HepG2 (cell line): Measurements from ENCODE around the gene DNAJC30. TPM values are rescaled to one million over a fixed set of nuclear protein-coding genes. Genes with fewer than 3 reads are reported as not detected.

ENCODE experiments used
- ATAC-seq: fragments of 200-7000 bp; cut with Tn5 transposase; 3 replicates; pipeline ENCODE4 v1.9.1; 2020; ENCODE audit warnings: mild to moderate bottlenecking, moderate library complexity
- BruUV-seq: library from RNA; stranded (reverse); fragments of 400-500 nt; replicated peaks from 2 replicates; lab custom pipeline; 2021; lab: Mats Ljungman, UMichigan
- CTCF ChIA-PET: fragments of 300-600 bp; formaldehyde crosslinking; extraction: SDS; loops from one replicate; lab custom pipeline; 2021; ENCODE audit warnings: low total read pairs, inconsistent platforms, low intra/inter-chr PET ratio; lab: Yijun Ruan, JAX
- POLR2A ChIA-PET: fragments of 350-600 bp; sonication (Branson Sonifier 250); formaldehyde crosslinking; loops from one replicate; lab custom pipeline; 2020; ENCODE audit warnings: antibody characterized with exemption, inconsistent platforms; lab: Yijun Ruan, JAX
- DNase-seq: peaks from one replicate; pipeline ENCODE4 v3.0.0-alpha.2; 2015; ENCODE audit warnings: low spot score
- FAIRE-seq: peaks from 3 replicates; lab custom pipeline; 2011; peaks lifted over from hg19 to GRCh38; lab: Jason Lieb, UNC
- H2AFZ ChIP-seq: one replicate; pipeline ENCODE4 v1.6.1; 2011; ENCODE audit warnings: low read length, inconsistent platforms
- H3K27ac ChIP-seq: fragments of 300-600 bp; 3 replicates; pipeline ENCODE4 v1.8.0; 2011; ENCODE audit warnings: mixed run types, mild to moderate bottlenecking, mixed read lengths, low read length, inconsistent platforms; ENCODE audit not compliant: insufficient read depth; ENCODE audit errors: extremely low read length
- H3K27me3 ChIP-seq, 2 experiments: fragments of 200-600 bp in 1 of 2; 2 replicates in 1 of 2; 3 replicates in 1 of 2; pipeline versions ENCODE4 v1.6.0 to v1.8.0; 2011; ENCODE audit warnings: low read length in 2 of 2, mild to moderate bottlenecking in 2 of 2, moderate library complexity in 2 of 2, inconsistent platforms in 1 of 2; ENCODE audit not compliant: insufficient read depth in 2 of 2, control insufficient read depth in 1 of 2
- H3K36me3 ChIP-seq, 2 experiments: fragments of 200-600 bp in 1 of 2; replicated peaks in 1 of 2; 2 replicates in 1 of 2; 3 replicates in 1 of 2; pipeline versions ENCODE4 v1.5.1 to v1.8.0; 2011; ENCODE audit warnings: low read length in 2 of 2, inconsistent platforms in 1 of 2; ENCODE audit not compliant: insufficient read depth in 2 of 2, control insufficient read depth in 1 of 2
- H3K4me1 ChIP-seq: 2 replicates; pipeline ENCODE4 v1.5.1; 2012; ENCODE audit warnings: low read length, inconsistent platforms; ENCODE audit not compliant: insufficient read depth
- H3K4me2 ChIP-seq: 2 replicates; pipeline ENCODE4 v1.6.0; 2011; ENCODE audit warnings: low read depth, low read length, inconsistent platforms
- H3K4me3 ChIP-seq, 3 experiments: fragments of 200-600 bp in 1 of 3; sonication (generic), shearing (Covaris generic) in 1 of 3; replicated peaks in 1 of 3; 2 replicates each; pipeline ENCODE4 v1.5.1; 2011 to 2016; ENCODE audit warnings: low read length in 3 of 3, inconsistent platforms in 2 of 3, low read depth in 2 of 3, mild to moderate bottlenecking in 2 of 3, control low read depth in 1 of 3, mixed read lengths in 1 of 3; ENCODE audit not compliant: insufficient read depth in 1 of 3
- H3K79me2 ChIP-seq: one replicate; pipeline ENCODE4 v1.6.1; 2011; ENCODE audit warnings: low read length, inconsistent platforms; ENCODE audit not compliant: insufficient read depth
- H3K9ac ChIP-seq: 2 replicates; pipeline ENCODE4 v1.6.0; 2011; ENCODE audit warnings: mild to moderate bottlenecking, low read depth, low read length, inconsistent platforms; ENCODE audit not compliant: insufficient read depth
- H3K9me3 ChIP-seq: 2 replicates; pipeline ENCODE4 v1.5.1; 2012; ENCODE audit warnings: mild to moderate bottlenecking, low read length
- H4K20me1 ChIP-seq: 2 replicates; pipeline ENCODE4 v1.6.0; 2011; ENCODE audit warnings: inconsistent platforms, mild to moderate bottlenecking, low read length, moderate library complexity; ENCODE audit not compliant: insufficient read depth
- ASH2L ChIP-seq: fragments of 300-600, 200-600 bp; sonication (generic); IDR thresholded peaks from 2 replicates; pipeline ENCODE4 v1.7.0; 2017; ENCODE audit warnings: low read depth, mild to moderate bottlenecking, moderate library complexity, mixed read lengths, low read length; ENCODE audit not compliant: insufficient read length
- ATAD3A ChIP-seq: sonication (generic); formaldehyde crosslinking; IDR thresholded peaks from 2 replicates; pipeline ENCODE4 v1.4.0; 2020; ENCODE audit warnings: missing genetic modification reagents
- KDM5A ChIP-seq: fragments of 200-600 bp; sonication (generic); IDR thresholded peaks from 2 replicates; pipeline ENCODE4 v1.7.0; 2018; ENCODE audit warnings: antibody characterized with exemption, mild to moderate bottlenecking, low read length, borderline replicate concordance
- NFIB ChIP-seq: sonication (generic); formaldehyde crosslinking; IDR thresholded peaks from 2 replicates; pipeline ENCODE4 v1.9.0; 2021; ENCODE audit warnings: missing genetic modification reagents, mild to moderate bottlenecking, borderline replicate concordance
- REPIN1 ChIP-seq: sonication (generic); formaldehyde crosslinking; IDR thresholded peaks from 2 replicates; pipeline ENCODE4 v1.8.0; 2022; ENCODE audit warnings: missing genetic modification reagents, low read depth, mild to moderate bottlenecking, borderline replicate concordance
- SALL1 ChIP-seq: sonication (generic); formaldehyde crosslinking; IDR thresholded peaks from 2 replicates; pipeline ENCODE4 v1.8.0; 2022; ENCODE audit warnings: mild to moderate bottlenecking, missing genetic modification reagents
- SKI ChIP-seq: fragments of 450-650 bp; IDR thresholded peaks from one replicate; pipeline ENCODE4 v1.6.1; 2018; ENCODE audit warnings: mild to moderate bottlenecking; ENCODE audit not compliant: partially characterized antibody
- ZBTB3 ChIP-seq: sonication (generic); formaldehyde crosslinking; IDR thresholded peaks from 2 replicates; pipeline ENCODE4 v1.4.0; 2020; ENCODE audit warnings: low read depth, mild to moderate bottlenecking, moderate library complexity, missing genetic modification reagents, borderline replicate concordance
- ZNF329 ChIP-seq: sonication (generic); formaldehyde crosslinking; IDR thresholded peaks from 2 replicates; pipeline ENCODE4 v1.9.0; 2021; ENCODE audit warnings: low read depth, mild to moderate bottlenecking, missing genetic modification reagents
- ZNF331 ChIP-seq: sonication (generic); formaldehyde crosslinking; IDR thresholded peaks from 2 replicates; pipeline ENCODE4 v1.4.0; 2020; ENCODE audit warnings: missing genetic modification reagents
- ZNF382 ChIP-seq: sonication (generic); formaldehyde crosslinking; IDR thresholded peaks from 2 replicates; pipeline ENCODE4 v1.5.0; 2020; ENCODE audit warnings: missing genetic modification reagents, mild to moderate bottlenecking, borderline replicate concordance
- ZNF496 ChIP-seq: sonication (generic); formaldehyde crosslinking; IDR thresholded peaks from 2 replicates; pipeline ENCODE4 v1.8.1; 2023; ENCODE audit warnings: mild to moderate bottlenecking, moderate library complexity, missing genetic modification reagents; ENCODE audit not compliant: insufficient replicate concordance
- ZNF501 ChIP-seq: sonication (generic); formaldehyde crosslinking; IDR thresholded peaks from 2 replicates; pipeline ENCODE4 v1.5.1; 2020; ENCODE audit warnings: mild to moderate bottlenecking, moderate library complexity, missing genetic modification reagents
- ZNF552 ChIP-seq: sonication (generic); formaldehyde crosslinking; IDR thresholded peaks from 2 replicates; pipeline ENCODE4 v1.9.0; 2022; ENCODE audit warnings: missing genetic modification reagents, mild to moderate bottlenecking, borderline replicate concordance
- WGBS: methylation state at CpG from one replicate; pipeline ENCODE4 v1.1.6; 2017; ENCODE audit warnings: low lambda C conversion rate; 5-methylcytosine and 5-hydroxymethylcytosine counted together
- in situ Hi-C: cut with HindIII; loops from 2 replicates; pipeline ENCODE4 v1.10.0; 2017; ENCODE audit warnings: low pct_unique_long_range_greater_than_20kb; ENCODE audit not compliant: extremely low pct_ligation_motif_present
- intact Hi-C: fragments of 100-400 bp; cut with micrococcal nuclease; formaldehyde crosslinking; loops from one replicate; pipeline ENCODE4 v1.10.0; 2022; ENCODE audit not compliant: unreplicated experiment
- polyA plus RNA-seq, 8 experiments: library from polyadenylated mRNA; depleted of rRNA in 3 of 8; stranded (reverse) in 7 of 8; unstranded in 1 of 8; fragments of >200 nt; fragmentation: Illumina TruSeq in 4 of 8; extraction: Trizol in 4 of 8; gene quantifications; 2 replicates each; pipeline versions ENCODE4 v1.2.1 to v1.2.3, GENCODE V29; 2011 to 2016; ENCODE audit warnings: low read depth in 4 of 8, missing spikeins in 1 of 8, mixed read lengths in 1 of 8; ENCODE audit not compliant: insufficient read depth in 1 of 8
- total RNA-seq, 5 experiments: library from RNA; depleted of rRNA; stranded (reverse); fragments of >200 nt; fragmentation: Illumina TruSeq; extraction: Trizol; gene quantifications; 2 replicates each; pipeline ENCODE4 v1.2.3, GENCODE V29; 2016; ENCODE audit warnings: low read depth in 1 of 5

DNAJC30 gene
- total and polyA plus RNA-seq, 2 of the 13 experiments (the other 11 are each of a cell fraction or from before 2014, with no cell fraction given) = 3.3 to 3.8 TPM

DNA sequence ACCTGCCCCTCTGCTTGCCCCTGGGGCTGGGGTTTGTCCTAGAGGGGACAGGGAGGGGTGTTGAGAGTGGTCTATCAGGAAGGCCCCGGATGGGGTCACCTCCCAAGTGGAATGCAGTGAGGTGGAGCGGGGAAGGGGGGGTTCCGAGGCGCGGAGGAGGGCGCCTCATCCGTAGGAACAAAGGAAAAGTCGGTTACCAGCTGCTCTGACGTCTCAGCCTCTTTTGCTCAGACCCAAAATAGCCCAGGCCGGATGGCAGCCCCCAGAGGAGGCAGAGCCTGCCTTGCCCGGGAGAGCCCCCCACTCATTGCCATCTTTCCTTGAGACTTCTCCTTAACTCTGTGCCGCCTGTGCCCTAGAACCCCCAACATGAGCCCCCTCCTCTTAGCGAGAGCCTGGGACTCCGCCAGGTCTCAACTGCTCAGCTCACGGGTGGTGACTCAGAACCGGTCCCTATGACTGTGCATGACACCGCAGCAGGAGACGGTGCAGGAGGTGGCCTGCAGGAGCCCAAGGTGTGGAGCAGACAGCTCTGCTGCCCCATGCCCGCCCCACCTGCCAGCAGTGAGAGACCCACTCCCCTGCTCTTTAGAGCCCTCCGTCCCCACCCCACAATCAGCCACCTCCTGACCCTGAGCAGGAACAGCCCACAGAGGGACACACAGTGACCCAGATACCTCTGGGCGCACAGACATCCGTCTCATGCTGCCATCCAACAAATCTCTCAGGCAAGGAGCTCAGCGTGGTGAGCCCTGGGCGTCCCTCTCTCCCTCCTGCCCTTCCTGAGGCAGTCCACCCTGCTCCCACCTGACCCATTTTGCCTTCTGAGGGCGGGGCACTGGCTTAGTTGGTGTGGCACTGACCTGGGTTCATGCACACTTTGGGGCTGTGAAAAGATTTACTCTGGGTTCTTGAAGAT is 23.1 kb upstream of the DNAJC30 start (continued):
- TF ChIP-seq ZNF501 (CRISPR knock-in tag) = no peak

DNA sequence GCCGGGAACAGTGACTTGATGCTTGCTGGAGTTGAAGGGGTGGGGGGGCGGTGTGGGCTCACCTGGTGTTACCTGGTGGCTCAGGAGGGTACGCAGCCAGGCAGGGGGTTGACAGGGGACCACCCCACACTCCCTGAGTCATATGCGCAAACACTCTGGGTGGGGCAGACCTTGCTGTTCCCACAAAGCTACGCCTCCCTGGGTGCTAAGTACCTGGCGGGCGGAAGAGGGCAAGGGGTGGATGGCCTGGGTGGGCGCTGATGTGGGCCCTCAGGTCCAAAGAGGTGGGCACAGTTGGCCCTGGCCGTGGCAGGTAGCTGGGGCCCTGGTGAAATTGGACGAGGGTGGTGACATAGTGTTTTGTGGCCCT is 22.3 kb upstream of the DNAJC30 start:
- intact Hi-C loops (no loop called here), in situ Hi-C loops (no loop called here)
- Histone ChIP-seq H4K20me1 (peaks cover 5% of the 10 kb centered on the region; the same call in 1 of the 2 replicates), H3K9ac (no peak overlapping the region), H3K79me2 (no peaks in the 10 kb centered on the region), H3K4me2 (no peak overlapping the region), H3K27ac (no peak overlapping the region), H3K4me3 (no peak overlapping the region), H3K9me3 (no peaks in the 10 kb centered on the region), H3K27me3 (no peaks in the 10 kb centered on the region), H3K36me3 (peaks cover 2 to 7% of the 10 kb centered on the region in 2 experiments; a peak in 2 of 5 replicates), H3K4me1 (no peaks in the 10 kb centered on the region), H2AFZ (no peak overlapping the region)
- FAIRE-seq (no peak), DNase-seq (no peak), ATAC-seq (no peak)
- POLR2A ChIA-PET = interaction anchor here (1.7 kb wide), 1 partner anchor 10 kb away, joined by 6 read pairs; no protein-coding TSS in a partner anchor
- no TSS peak for BruUV-seq
- 92% methylated on average over 10 of the region's 10 CpGs for WGBS
- CTCF ChIA-PET = no interaction called here
- TF ChIP-seq ATAD3A (CRISPR knock-in tag) (no peak), SKI (no peak), REPIN1 (CRISPR knock-in tag) (no peak), ZNF382 (no peak), ZNF552 (CRISPR knock-in tag) (no peak), KDM5A (no peak), ZNF329 (CRISPR knock-in tag) (no peak), ASH2L (no peak), ZNF331 (CRISPR knock-in tag) (no peak), ZNF496 (CRISPR knock-in tag) (no peak), SALL1 (CRISPR knock-in tag) (no peak), NFIB (CRISPR knock-in tag) (no peak), ZBTB3 (CRISPR knock-in tag) (no peak)
